Lower leg skin (tissue), 3 donors: ENCODE results near the gene AXIN2.

Source experiments
- POLR2A ChIP-seq, 2 donors: fragments of 450-650 bp; IDR thresholded peaks; one replicate each; pipeline ENCODE4 v1.6.1; 2016 to 2017; ENCODE audit warnings: antibody characterized with exemption in 2 of 2, mild to moderate bottlenecking in 1 of 2, moderate library complexity in 1 of 2
- TF ChIP-seq, protein P1 (sequence below), 3 donors: fragments of 450-650 bp; IDR thresholded peaks; one replicate each; pipeline ENCODE4 v1.5.1; 2016; ENCODE audit warnings: antibody characterized with exemption in 3 of 3, mild to moderate bottlenecking in 3 of 3, moderate library complexity in 2 of 3

DNA sequence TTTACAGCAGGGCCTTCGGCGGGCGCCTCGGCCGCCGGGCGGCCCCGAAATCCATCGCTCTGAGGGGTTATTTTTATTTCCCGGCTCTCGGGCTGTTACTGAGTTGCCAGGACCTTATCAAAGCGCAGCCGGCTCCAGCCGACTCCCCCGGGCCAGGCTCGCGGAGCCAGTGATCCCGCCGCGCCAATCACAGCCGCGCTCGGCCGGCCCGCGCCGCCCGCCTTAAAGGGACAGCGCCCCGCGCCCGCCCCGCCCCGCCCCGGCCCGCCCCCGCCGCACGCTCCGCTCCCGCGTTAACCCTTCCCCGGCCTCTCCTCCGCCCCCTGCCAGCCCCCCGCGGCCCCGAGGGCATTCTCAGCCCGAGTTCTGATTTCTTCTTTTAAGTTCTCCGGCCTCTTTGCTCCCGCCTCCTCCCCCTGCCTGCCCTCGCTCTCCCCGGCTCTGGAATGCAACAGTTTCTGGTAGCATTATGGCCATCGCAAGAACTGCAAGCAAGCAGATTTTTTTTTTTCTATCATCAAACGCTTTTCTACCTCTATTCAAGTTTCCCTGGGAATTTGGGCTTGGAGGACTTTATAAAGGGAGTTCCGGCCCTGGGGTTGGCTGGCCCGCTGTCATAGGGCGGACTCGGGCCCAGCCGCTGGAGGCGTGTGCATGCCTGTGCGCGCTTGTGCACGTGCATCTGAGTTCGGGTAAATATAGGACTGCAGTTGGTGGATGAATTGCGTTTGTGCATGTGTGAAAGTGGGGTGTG, at the start of gene AXIN2:
- TF ChIP-seq, protein P1, sequence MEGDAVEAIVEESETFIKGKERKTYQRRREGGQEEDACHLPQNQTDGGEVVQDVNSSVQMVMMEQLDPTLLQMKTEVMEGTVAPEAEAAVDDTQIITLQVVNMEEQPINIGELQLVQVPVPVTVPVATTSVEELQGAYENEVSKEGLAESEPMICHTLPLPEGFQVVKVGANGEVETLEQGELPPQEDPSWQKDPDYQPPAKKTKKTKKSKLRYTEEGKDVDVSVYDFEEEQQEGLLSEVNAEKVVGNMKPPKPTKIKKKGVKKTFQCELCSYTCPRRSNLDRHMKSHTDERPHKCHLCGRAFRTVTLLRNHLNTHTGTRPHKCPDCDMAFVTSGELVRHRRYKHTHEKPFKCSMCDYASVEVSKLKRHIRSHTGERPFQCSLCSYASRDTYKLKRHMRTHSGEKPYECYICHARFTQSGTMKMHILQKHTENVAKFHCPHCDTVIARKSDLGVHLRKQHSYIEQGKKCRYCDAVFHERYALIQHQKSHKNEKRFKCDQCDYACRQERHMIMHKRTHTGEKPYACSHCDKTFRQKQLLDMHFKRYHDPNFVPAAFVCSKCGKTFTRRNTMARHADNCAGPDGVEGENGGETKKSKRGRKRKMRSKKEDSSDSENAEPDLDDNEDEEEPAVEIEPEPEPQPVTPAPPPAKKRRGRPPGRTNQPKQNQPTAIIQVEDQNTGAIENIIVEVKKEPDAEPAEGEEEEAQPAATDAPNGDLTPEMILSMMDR (IDR thresholded peaks at IDR 0.05), result peak in 1 of 3 donors; percentile 12
- TF ChIP-seq POLR2A (IDR thresholded peaks at IDR 0.05), result no peak
